Effector memory CD8-positive, alpha-beta T cell (primary cell): Measurements from ENCODE around the gene STXBP4.
A peak's percentile ranks its signal among the peaks of the same experiment; 100 is the strongest.

Source experiments
- ATAC-seq: fragments of 150-1000 bp; cut with Tn5 transposase; replicated peaks from 2 replicates; pipeline ENCODE4 v1.10.0; 2021; ENCODE audit warnings: mild to moderate bottlenecking, moderate library complexity
- DNase-seq, 3 experiments: peaks; one replicate each; pipeline ENCODE4 v3.0.0; 2021
- H3K27ac Mint-ChIP-seq, 2 donors: one replicate each; pipeline ENCODE4 v1.8.0; 2022; ENCODE audit warnings: mild to moderate bottlenecking in 2 of 2, mixed read lengths in 2 of 2, moderate library complexity in 2 of 2
- H3K27me3 Mint-ChIP-seq, 2 donors: one replicate each; pipeline ENCODE4 v1.8.0; 2022; ENCODE audit warnings: mixed read lengths in 2 of 2
- H3K36me3 Mint-ChIP-seq: one replicate; pipeline ENCODE4 v1.8.0; 2022; ENCODE audit warnings: mild to moderate bottlenecking, moderate library complexity, mixed read lengths; ENCODE audit not compliant: insufficient read depth
- H3K4me1 Mint-ChIP-seq, 2 donors: one replicate each; pipeline ENCODE4 v1.8.0; 2022; ENCODE audit warnings: low read depth in 2 of 2, mixed read lengths in 2 of 2
- H3K4me3 Mint-ChIP-seq, 2 donors: one replicate each; pipeline ENCODE4 v1.8.0; 2022; ENCODE audit warnings: mild to moderate bottlenecking in 2 of 2, mixed read lengths in 2 of 2, moderate library complexity in 2 of 2
- H3K9me3 Mint-ChIP-seq, 2 donors: one replicate each; pipeline ENCODE4 v1.8.0; 2022; ENCODE audit warnings: mixed read lengths in 2 of 2
- total RNA-seq, 9 experiments: gene quantifications; one replicate each; lab custom pipeline; 2026; lab: John Stamatoyannopoulos, UW

STXBP4 gene
- total RNA-seq: 2.7 to 33.3 (median 11.7) reads per million in 9 experiments

DNA sequence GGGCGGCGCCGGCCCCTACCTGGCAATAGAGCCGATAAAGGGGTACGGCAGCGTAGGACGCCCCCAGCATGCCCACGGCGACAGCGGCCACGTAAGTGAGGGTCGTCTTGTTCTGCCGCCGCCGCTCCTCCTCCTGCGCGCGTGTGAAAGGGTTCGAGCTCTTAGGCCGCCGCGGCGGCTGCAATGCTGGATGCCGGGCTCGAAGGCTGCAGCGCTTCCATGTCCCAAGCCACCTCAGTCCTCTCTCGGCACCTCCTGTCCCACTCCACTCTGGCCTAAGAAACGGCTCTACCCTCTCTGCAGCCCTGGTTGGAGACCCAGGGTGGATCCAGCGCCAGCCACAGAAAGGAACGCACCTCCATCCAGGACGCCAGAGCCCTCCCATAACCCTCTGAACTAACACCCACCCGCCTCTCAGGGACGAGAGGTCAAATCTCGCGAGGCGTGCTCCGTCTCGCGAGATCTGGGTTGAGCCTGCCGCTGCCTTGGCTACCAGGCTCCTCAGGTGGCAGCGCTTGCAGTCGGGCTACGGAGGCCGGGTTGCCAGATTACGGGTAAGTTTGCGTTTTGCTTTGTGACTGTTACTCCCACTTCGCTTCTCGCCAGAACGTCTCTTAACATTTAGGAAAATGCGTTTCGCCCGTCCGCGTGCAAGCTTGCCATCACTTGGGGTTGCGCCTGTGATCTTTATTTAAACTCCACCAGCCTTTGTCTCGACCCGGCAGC, at the start of gene STXBP4, which contains the start of gene COX11:
TSS of gene STXBP4 (plus strand) at position 504 of the 726 bp plus-strand sequence. CDS start 17,455 bp downstream, outside the sequence.
TSS of gene COX11 (minus strand) at position 393 of the 726 bp plus-strand sequence. CDS start at position 385, 8 bp downstream.
- H3K9me3 Mint-ChIP-seq: no peaks in the 10 kb centered on the region
- peaks cover 7 to 31% of the 10 kb centered on the region in 2 donors for H3K4me1 Mint-ChIP-seq
- no peak within 1 kb of the TSS for H3K4me3 Mint-ChIP-seq
- H3K36me3 Mint-ChIP-seq: peaks cover 11% of the 10 kb centered on the region
- H3K27me3 Mint-ChIP-seq: no peaks in the 10 kb centered on the region
- H3K27ac Mint-ChIP-seq: no peak within 1 kb of the TSS
- DNase-seq (peak; percentile 90 to 94 (median 93)), ATAC-seq (peak; percentile 94)

GRCh38 chr17:54919425-54919824, 49.1 kb upstream of the STXBP4 start:
- no peaks in the 10 kb centered on the region for H3K36me3 Mint-ChIP-seq

GRCh38 chr17:54920819-54921218, 47.7 kb upstream of the STXBP4 start:
- H3K4me3 Mint-ChIP-seq: no peak overlapping the region
- no peaks in the 10 kb centered on the region for H3K4me1 Mint-ChIP-seq
- H3K27me3 Mint-ChIP-seq: peaks cover 17 to 31% of the 10 kb centered on the region in 2 donors
- no peak overlapping the region for H3K27ac Mint-ChIP-seq
- no peaks in the 10 kb centered on the region for H3K36me3 Mint-ChIP-seq
- no peak for DNase-seq
- ATAC-seq: no peak
- H3K9me3 Mint-ChIP-seq: peaks cover 0 to 15% of the 10 kb centered on the region in 2 donors

More at GRCh38 chr17:54919425-54919824, 49.1 kb upstream of the STXBP4 start:
- Mint-ChIP-seq H3K4me1 (no peaks in the 10 kb centered on the region), H3K4me3 (no peak overlapping the region), H3K27ac (no peak overlapping the region), H3K27me3 (peaks cover 8 to 21% of the 10 kb centered on the region in 2 donors), H3K9me3 (peaks cover 0 to 15% of the 10 kb centered on the region in 2 donors)
- DNase-seq: no peak
- no peak for ATAC-seq

DNA sequence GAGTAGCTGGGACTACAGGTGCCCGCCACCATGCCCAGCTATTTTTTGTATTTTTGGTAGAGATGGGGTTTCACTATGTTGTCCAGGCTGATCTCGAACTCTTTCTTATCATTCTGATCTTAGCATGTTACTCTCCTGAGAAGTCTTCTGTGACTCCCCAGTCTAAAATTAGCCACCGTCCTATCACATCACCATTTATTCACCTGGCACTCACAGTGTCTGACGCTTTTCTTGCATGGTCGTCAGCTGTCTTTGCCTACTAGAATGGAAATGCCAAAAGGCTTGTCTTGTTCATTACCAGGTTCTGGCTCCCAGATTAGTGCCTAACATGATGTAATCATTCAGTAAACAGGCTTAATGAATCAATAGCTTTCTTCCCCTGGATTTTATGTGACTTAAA, 44.2 kb upstream of the STXBP4 start:
- Mint-ChIP-seq H3K4me1 (no peaks in the 10 kb centered on the region), H3K4me3 (no peak overlapping the region), H3K27ac (no peak overlapping the region), H3K27me3 (peaks cover 22 to 59% of the 10 kb centered on the region in 2 donors), H3K9me3 (no peaks in the 10 kb centered on the region), H3K36me3 (no peaks in the 10 kb centered on the region)
- ATAC-seq (no peak), DNase-seq (no peak)

DNA sequence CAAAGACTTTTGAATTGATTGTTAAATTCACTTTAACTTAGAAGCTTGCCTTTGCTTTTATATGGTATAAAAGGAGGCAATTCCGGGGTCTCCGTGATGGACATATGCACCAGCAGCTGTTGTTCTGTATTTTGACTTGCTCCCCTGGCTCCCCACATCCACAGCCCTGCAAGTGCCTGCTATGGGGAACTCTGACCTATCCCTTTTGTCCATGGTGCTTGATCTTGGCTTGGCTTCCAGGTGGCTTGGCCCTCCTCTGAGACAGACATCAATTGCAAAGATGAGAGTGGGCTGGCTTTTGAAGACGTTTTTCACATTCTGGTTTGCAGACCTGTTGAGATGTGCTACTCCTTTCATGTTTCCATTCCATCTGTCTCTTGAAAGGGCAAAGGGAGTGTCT, 41.0 kb upstream of the STXBP4 start:
- H3K4me1 Mint-ChIP-seq: no peaks in the 10 kb centered on the region
- H3K36me3 Mint-ChIP-seq: no peaks in the 10 kb centered on the region
- H3K9me3 Mint-ChIP-seq: no peaks in the 10 kb centered on the region
- H3K27ac Mint-ChIP-seq: no peak overlapping the region
- no peak overlapping the region for H3K4me3 Mint-ChIP-seq
- no peak for DNase-seq
- H3K27me3 Mint-ChIP-seq: peaks cover 22 to 54% of the 10 kb centered on the region in 2 donors
- ATAC-seq: no peak

- no peak for ATAC-seq
Observed at GRCh38 chr17:54932711-54933110, 35.9 kb upstream of the STXBP4 start.

DNA sequence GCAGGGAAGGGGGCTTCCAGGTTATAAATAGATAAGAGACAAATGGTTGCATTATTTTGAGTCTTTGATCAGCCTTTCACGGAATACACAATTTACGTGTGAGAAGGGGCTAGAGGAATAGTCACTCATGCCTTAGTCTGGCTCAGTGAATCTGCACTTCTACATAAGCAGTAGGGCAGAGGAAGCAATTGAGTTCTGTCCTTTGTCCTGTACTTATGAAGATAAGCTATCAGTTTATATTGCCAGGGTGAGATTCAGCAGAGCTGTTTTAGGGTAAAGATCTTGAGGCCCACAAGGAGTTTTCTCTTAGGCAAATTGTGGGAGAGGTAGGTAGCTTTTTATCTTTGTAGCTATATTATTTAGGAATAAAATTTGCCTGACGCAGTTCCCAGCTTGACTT, 34.6 kb upstream of the STXBP4 start:
- ATAC-seq (no peak), DNase-seq (no peak)
- H3K27ac Mint-ChIP-seq: no peak overlapping the region
- H3K4me3 Mint-ChIP-seq: no peak overlapping the region
- no peaks in the 10 kb centered on the region for H3K9me3 Mint-ChIP-seq
- H3K36me3 Mint-ChIP-seq: no peaks in the 10 kb centered on the region
- peaks cover 21 to 31% of the 10 kb centered on the region in 2 donors for H3K27me3 Mint-ChIP-seq
- no peaks in the 10 kb centered on the region for H3K4me1 Mint-ChIP-seq

More at GRCh38 chr17:54932711-54933110, 35.9 kb upstream of the STXBP4 start:
- no peak for DNase-seq
- Mint-ChIP-seq H3K4me1 (no peaks in the 10 kb centered on the region), H3K9me3 (no peaks in the 10 kb centered on the region), H3K27ac (no peak overlapping the region), H3K36me3 (no peaks in the 10 kb centered on the region), H3K27me3 (peaks cover 28 to 43% of the 10 kb centered on the region in 2 donors), H3K4me3 (no peak overlapping the region)

DNA sequence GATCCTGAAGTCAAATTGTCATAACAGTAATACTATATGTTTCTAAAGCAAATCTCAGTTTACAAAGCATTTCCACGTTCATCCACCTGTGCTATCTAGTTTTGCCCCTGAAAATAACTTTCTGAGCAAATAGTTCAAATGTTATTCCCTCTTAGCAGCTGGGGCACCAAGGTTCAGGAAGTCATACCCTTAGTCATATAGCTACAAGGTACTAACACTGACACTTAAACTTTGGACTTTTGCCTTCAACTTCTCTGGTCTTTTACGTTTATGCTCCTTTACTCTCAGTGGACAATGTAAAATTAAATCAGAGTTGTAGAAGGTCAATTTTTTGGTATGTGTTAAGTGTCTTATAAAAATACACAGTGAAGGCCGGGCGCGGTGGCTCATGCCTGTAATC, 33.1 kb upstream of the STXBP4 start:
- Mint-ChIP-seq H3K4me1 (no peaks in the 10 kb centered on the region), H3K27ac (no peak overlapping the region), H3K9me3 (no peaks in the 10 kb centered on the region), H3K36me3 (no peaks in the 10 kb centered on the region), H3K4me3 (no peak overlapping the region), H3K27me3 (peaks cover 21 to 31% of the 10 kb centered on the region in 2 donors)
- ATAC-seq: no peak
- no peak for DNase-seq

DNA sequence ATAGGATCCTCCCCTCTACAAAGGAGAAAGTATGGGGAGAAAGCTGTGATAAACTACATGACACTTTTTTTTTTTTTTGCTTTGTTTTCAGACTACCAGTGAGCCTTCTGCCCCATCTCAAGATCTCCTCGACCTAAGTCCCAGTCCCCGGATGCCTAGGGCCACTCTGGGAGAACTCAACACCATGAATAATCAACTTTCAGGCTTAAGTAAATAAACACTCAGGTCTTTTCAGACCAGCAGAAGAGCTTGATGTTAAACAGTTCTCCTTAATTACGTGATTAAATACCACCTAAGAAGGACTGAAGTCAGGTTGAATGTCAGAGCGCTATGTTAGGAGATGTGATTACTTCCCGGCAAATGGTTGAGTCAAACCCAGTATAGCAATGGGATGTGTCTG, 31.5 kb upstream of the STXBP4 start:
- Mint-ChIP-seq H3K27me3 (peaks cover 21 to 25% of the 10 kb centered on the region in 2 donors), H3K4me3 (no peak overlapping the region), H3K36me3 (no peaks in the 10 kb centered on the region), H3K4me1 (no peaks in the 10 kb centered on the region), H3K27ac (no peak overlapping the region), H3K9me3 (no peaks in the 10 kb centered on the region)
- no peak for DNase-seq
- no peak for ATAC-seq

GRCh38 chr17:54937426-54937825, 31.1 kb upstream of the STXBP4 start:
- no peaks in the 10 kb centered on the region for H3K4me1 Mint-ChIP-seq
- no peaks in the 10 kb centered on the region for H3K36me3 Mint-ChIP-seq
- no peak overlapping the region for H3K27ac Mint-ChIP-seq
- DNase-seq (no peak), ATAC-seq (no peak)
- H3K4me3 Mint-ChIP-seq: no peak overlapping the region
- H3K27me3 Mint-ChIP-seq: peaks cover 21% of the 10 kb centered on the region in 2 donors
- no peaks in the 10 kb centered on the region for H3K9me3 Mint-ChIP-seq

GRCh38 chr17:54941285-54941684, 27.3 kb upstream of the STXBP4 start:
- H3K27me3 Mint-ChIP-seq: peaks cover 0 to 13% of the 10 kb centered on the region in 2 donors

DNA sequence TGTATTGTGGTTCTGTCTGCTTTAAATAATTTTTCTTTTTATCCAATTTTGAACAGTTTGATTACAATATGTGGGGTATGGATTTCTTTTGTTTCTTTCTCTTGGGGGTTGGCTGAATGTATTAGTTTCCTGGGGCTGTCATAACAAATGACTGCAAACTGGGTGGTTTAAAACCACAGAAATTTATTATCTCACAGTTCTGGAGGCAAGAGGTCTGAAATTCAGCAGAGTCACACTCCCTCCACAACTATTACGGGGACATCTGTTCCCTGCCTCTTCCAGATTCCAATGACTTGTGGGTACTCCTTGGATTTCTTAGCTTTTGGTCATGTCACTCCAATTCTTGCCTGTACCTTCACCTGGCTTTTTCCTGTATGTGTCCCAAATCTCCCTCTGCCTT, 23.8 kb upstream of the STXBP4 start:
- Mint-ChIP-seq H3K9me3 (peaks cover 0 to 2% of the 10 kb centered on the region in 2 donors), H3K27ac (no peak overlapping the region), H3K36me3 (peaks cover 3% of the 10 kb centered on the region), H3K27me3 (peaks cover 16 to 33% of the 10 kb centered on the region in 2 donors), H3K4me1 (peaks cover 0 to 3% of the 10 kb centered on the region in 2 donors), H3K4me3 (no peak overlapping the region)
- no peak for DNase-seq
- no peak for ATAC-seq

More at GRCh38 chr17:54941285-54941684, 27.3 kb upstream of the STXBP4 start:
- Mint-ChIP-seq H3K27ac (no peak overlapping the region), H3K9me3 (no peaks in the 10 kb centered on the region), H3K4me3 (no peak overlapping the region), H3K4me1 (no peaks in the 10 kb centered on the region), H3K36me3 (no peaks in the 10 kb centered on the region)
- DNase-seq: no peak
- ATAC-seq: no peak

- no peak overlapping the region for H3K4me3 Mint-ChIP-seq
- peaks cover 0 to 2% of the 10 kb centered on the region in 2 donors for H3K9me3 Mint-ChIP-seq
- ATAC-seq (no peak), DNase-seq (no peak)
- H3K4me1 Mint-ChIP-seq: peaks cover 0 to 3% of the 10 kb centered on the region in 2 donors
- no peak overlapping the region for H3K27ac Mint-ChIP-seq
- peaks cover 16 to 33% of the 10 kb centered on the region in 2 donors for H3K27me3 Mint-ChIP-seq
- peaks cover 3% of the 10 kb centered on the region for H3K36me3 Mint-ChIP-seq
Observed at GRCh38 chr17:54945231-54945630, 23.3 kb upstream of the STXBP4 start.

GRCh38 chr17:54945671-54946070, 22.9 kb upstream of the STXBP4 start:
- Mint-ChIP-seq H3K4me1 (peaks cover 0 to 3% of the 10 kb centered on the region in 2 donors), H3K4me3 (no peak overlapping the region), H3K9me3 (peaks cover 0 to 2% of the 10 kb centered on the region in 2 donors), H3K27ac (no peak overlapping the region), H3K27me3 (peaks cover 16 to 33% of the 10 kb centered on the region in 2 donors), H3K36me3 (peaks cover 3% of the 10 kb centered on the region)
- ATAC-seq (no peak), DNase-seq (no peak)
